K562 (cell line): ENCODE measurements around the gene MTTP.

Experiments
- CBFB ChIP-seq: sonication (generic); formaldehyde crosslinking; IDR thresholded peaks from 2 replicates; pipeline ENCODE4 v1.4.0; 2020; ENCODE audit warnings: mild to moderate bottlenecking, missing genetic modification reagents
- CHD1 ChIP-seq: fragments of 200-600 bp; sonication (generic); IDR thresholded peaks from one replicate; pipeline ENCODE4 v1.6.1; 2012; ENCODE audit warnings: mild to moderate bottlenecking, moderate library complexity, low read length, inconsistent platforms
- FOXK2 ChIP-seq, 2 experiments: fragments of 450-650 bp; IDR thresholded peaks in 1 of 2; conservative IDR thresholded peaks in 1 of 2; 2 replicates each; pipeline ENCODE4 v1.6.1; 2016; ENCODE audit warnings: low read depth in 2 of 2, mild to moderate bottlenecking in 1 of 2
- MXI1 ChIP-seq: IDR thresholded peaks from 2 replicates; pipeline ENCODE4 v1.6.1; 2011; ENCODE audit warnings: low read depth, mild to moderate bottlenecking, improper control_type of control experiment, low read length
- SP1 ChIP-seq: sonication (generic); formaldehyde crosslinking; IDR thresholded peaks from 2 replicates; pipeline ENCODE4 v1.8.1; 2022; ENCODE audit warnings: mild to moderate bottlenecking, missing genetic modification reagents
- STAG1 ChIP-seq: sonication (generic); formaldehyde crosslinking; IDR thresholded peaks from 2 replicates; pipeline ENCODE4 v1.5.0; 2020; ENCODE audit warnings: missing genetic modification reagents, borderline replicate concordance
- ZNF174 ChIP-seq: fragments of 250-450 bp; sonication (Bioruptor Pico); IDR thresholded peaks from 2 replicates; pipeline ENCODE4 v1.4.0; 2020; ENCODE audit warnings: mild to moderate bottlenecking
- ZNF311 ChIP-seq: fragments of 250-450 bp; sonication (Bioruptor Pico); IDR thresholded peaks from 2 replicates; pipeline ENCODE4 v1.4.0; 2020; ENCODE audit warnings: mild to moderate bottlenecking, moderate library complexity
- TF ChIP-seq, protein P1 (sequence below), 3 experiments: IDR thresholded peaks in 2 of 3; conservative IDR thresholded peaks in 1 of 3; 2 replicates each; pipeline ENCODE4 v1.5.1; 2011 to 2012; ENCODE audit warnings: low read length in 3 of 3, mild to moderate bottlenecking in 3 of 3, control low read depth in 2 of 3, improper control_type of control experiment in 1 of 3, inconsistent platforms in 1 of 3, low read depth in 1 of 3, mixed read lengths in 1 of 3, moderate library complexity in 1 of 3; ENCODE audit not compliant: insufficient read depth in 2 of 3
- TF ChIP-seq, protein P2 (sequence below), 2 experiments: IDR thresholded peaks in 1 of 2; conservative IDR thresholded peaks in 1 of 2; 2 replicates each; pipeline ENCODE4 v1.6.1; 2016; ENCODE audit warnings: low read depth in 2 of 2, mild to moderate bottlenecking in 1 of 2, missing compliant biosample characterization in 1 of 2, missing genetic modification characterization in 1 of 2, moderate library complexity in 1 of 2
- TF ChIP-seq, protein P3 (sequence below): sonication (generic); formaldehyde crosslinking; IDR thresholded peaks from 2 replicates; pipeline ENCODE4 v1.8.1; 2023; ENCODE audit warnings: mild to moderate bottlenecking, missing genetic modification reagents

DNA sequence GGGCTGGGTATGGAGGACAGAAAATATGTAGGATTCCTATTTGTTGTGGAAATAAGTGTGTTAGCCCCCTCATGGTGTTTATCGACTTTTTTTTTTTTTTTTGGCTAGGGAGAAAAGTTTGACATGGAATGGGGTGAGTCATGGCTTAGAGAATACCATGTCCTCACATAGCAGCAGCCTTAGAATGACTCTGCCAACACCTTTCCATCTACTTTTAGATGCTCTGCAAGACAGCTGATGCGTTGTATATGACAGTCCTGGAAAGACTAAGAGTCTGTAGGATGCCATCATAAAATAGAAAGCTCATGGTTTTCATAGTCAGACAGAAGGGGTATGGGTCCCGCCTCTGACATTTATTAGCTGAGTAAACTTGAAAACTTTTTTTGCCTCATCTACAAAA, 37.7 kb downstream of the MTTP start:
- TF ChIP-seq, protein P1, sequence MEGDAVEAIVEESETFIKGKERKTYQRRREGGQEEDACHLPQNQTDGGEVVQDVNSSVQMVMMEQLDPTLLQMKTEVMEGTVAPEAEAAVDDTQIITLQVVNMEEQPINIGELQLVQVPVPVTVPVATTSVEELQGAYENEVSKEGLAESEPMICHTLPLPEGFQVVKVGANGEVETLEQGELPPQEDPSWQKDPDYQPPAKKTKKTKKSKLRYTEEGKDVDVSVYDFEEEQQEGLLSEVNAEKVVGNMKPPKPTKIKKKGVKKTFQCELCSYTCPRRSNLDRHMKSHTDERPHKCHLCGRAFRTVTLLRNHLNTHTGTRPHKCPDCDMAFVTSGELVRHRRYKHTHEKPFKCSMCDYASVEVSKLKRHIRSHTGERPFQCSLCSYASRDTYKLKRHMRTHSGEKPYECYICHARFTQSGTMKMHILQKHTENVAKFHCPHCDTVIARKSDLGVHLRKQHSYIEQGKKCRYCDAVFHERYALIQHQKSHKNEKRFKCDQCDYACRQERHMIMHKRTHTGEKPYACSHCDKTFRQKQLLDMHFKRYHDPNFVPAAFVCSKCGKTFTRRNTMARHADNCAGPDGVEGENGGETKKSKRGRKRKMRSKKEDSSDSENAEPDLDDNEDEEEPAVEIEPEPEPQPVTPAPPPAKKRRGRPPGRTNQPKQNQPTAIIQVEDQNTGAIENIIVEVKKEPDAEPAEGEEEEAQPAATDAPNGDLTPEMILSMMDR (IDR thresholded peaks at IDR 0.05 in 2 of 3, conservative IDR thresholded peaks at IDR 0.05 in 1 of 3; ENCODE audit: insufficient read depth in 2 of 3, low read depth in 1 of 3, low read length in 3 of 3): no peak
- TF ChIP-seq, protein P2, sequence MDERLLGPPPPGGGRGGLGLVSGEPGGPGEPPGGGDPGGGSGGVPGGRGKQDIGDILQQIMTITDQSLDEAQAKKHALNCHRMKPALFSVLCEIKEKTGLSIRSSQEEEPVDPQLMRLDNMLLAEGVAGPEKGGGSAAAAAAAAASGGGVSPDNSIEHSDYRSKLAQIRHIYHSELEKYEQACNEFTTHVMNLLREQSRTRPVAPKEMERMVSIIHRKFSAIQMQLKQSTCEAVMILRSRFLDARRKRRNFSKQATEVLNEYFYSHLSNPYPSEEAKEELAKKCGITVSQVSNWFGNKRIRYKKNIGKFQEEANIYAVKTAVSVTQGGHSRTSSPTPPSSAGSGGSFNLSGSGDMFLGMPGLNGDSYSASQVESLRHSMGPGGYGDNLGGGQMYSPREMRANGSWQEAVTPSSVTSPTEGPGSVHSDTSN (CRISPR knock-in tag; IDR thresholded peaks at IDR 0.05; ENCODE audit: low read depth): no peak
- TF ChIP-seq, protein P2 (tag; conservative IDR thresholded peaks at IDR 0.05; ENCODE audit: low read depth): no peak
- no peak for TF ChIP-seq MXI1
- no peak for TF ChIP-seq FOXK2 (conservative IDR thresholded peaks at IDR 0.05 in 1 of 2, IDR thresholded peaks at IDR 0.05 in 1 of 2; ENCODE audit: low read depth in 2 of 2)
- no peak for TF ChIP-seq CHD1
- TF ChIP-seq CBFB (CRISPR knock-in tag): no peak
- no peak for TF ChIP-seq STAG1 (CRISPR knock-in tag)
- TF ChIP-seq ZNF174 (CRISPR knock-in tag): no peak
- TF ChIP-seq ZNF311 (CRISPR knock-in tag): no peak
- no peak for TF ChIP-seq SP1 (CRISPR knock-in tag)
- TF ChIP-seq, protein P3, sequence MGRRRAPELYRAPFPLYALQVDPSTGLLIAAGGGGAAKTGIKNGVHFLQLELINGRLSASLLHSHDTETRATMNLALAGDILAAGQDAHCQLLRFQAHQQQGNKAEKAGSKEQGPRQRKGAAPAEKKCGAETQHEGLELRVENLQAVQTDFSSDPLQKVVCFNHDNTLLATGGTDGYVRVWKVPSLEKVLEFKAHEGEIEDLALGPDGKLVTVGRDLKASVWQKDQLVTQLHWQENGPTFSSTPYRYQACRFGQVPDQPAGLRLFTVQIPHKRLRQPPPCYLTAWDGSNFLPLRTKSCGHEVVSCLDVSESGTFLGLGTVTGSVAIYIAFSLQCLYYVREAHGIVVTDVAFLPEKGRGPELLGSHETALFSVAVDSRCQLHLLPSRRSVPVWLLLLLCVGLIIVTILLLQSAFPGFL (CRISPR knock-in tag): no peak
